Calu3 (cell line): ENCODE measurements around the gene PKD2L1. TPM values are rescaled to one million over a fixed set of nuclear protein-coding genes. Genes with fewer than 3 reads are reported as not detected.

Source experiments
- BruUV-seq: library from RNA; stranded (reverse); fragments of 400-500 nt; replicated peaks from 2 replicates; lab custom pipeline; 2021; lab: Mats Ljungman, UMichigan
- CTCF ChIA-PET: fragments of 300-600 bp; sonication (Branson Sonifier 250); formaldehyde crosslinking; loops from one replicate; lab custom pipeline; 2022; ENCODE audit warnings: antibody characterized with exemption; lab: Charles Lee
- DNase-seq: peaks from one replicate; pipeline ENCODE4 v3.0.0; 2022
- H3K27ac Mint-ChIP-seq: one replicate; pipeline ENCODE4 v1.8.0; 2022; ENCODE audit warnings: mixed read lengths; ENCODE audit not compliant: unreplicated experiment
- H3K27me3 Mint-ChIP-seq: one replicate; pipeline ENCODE4 v1.8.0; 2022; ENCODE audit warnings: mixed read lengths; ENCODE audit not compliant: unreplicated experiment
- H3K36me3 Mint-ChIP-seq: one replicate; pipeline ENCODE4 v1.8.0; 2022; ENCODE audit warnings: mild to moderate bottlenecking, moderate library complexity, mixed read lengths; ENCODE audit not compliant: insufficient read depth, unreplicated experiment
- H3K4me1 Mint-ChIP-seq: one replicate; pipeline ENCODE4 v1.8.0; 2022; ENCODE audit warnings: mild to moderate bottlenecking, low read depth, mixed read lengths; ENCODE audit not compliant: unreplicated experiment
- H3K4me3 Mint-ChIP-seq: one replicate; pipeline ENCODE4 v1.8.0; 2022; ENCODE audit warnings: mild to moderate bottlenecking, low read depth, moderate library complexity, mixed read lengths; ENCODE audit not compliant: unreplicated experiment
- H3K9me3 Mint-ChIP-seq: one replicate; pipeline ENCODE4 v1.8.0; 2022; ENCODE audit warnings: low read depth, mixed read lengths; ENCODE audit not compliant: unreplicated experiment
- CTCF ChIP-seq: fragments of 200-600 bp; IDR thresholded peaks from one replicate; pipeline ENCODE4 v1.8.0; 2022; ENCODE audit warnings: antibody characterized with exemption; ENCODE audit not compliant: unreplicated experiment
- intact Hi-C: fragments of 100-400 bp; cut with micrococcal nuclease; formaldehyde crosslinking; loops from one replicate; pipeline ENCODE4 v1.10.0; 2022; ENCODE audit not compliant: unreplicated experiment
- total RNA-seq: library from RNA; stranded (reverse); gene quantifications from 2 replicates; pipeline ENCODE4 v1.2.3, GENCODE V29; 2022

Gene PKD2L1
- total RNA-seq, 1 experiment from 2014 or later = not detected

GRCh38 chr10:100362570-100363496, 32.8 kb upstream of the PKD2L1 start:
- Mint-ChIP-seq H3K4me3 (peak overlapping the region; percentile 40), H3K27me3 (no peaks in the 10 kb centered on the region), H3K27ac (peak overlapping the region; percentile 30), H3K4me1 (peaks cover 60% of the 10 kb centered on the region), H3K36me3 (peaks cover 61% of the 10 kb centered on the region), H3K9me3 (no peaks in the 10 kb centered on the region)
- CTCF ChIA-PET = interaction anchor here (0.6 to 1.5 kb wide), 2 partner anchors 10 to 20 kb away, joined by 3 read pairs; no protein-coding TSS in a partner anchor
- BruUV-seq = no TSS peak
- intact Hi-C loops = no loop called here
- DNase-seq = no peak
- TF ChIP-seq CTCF = no peak

- Mint-ChIP-seq H3K27ac (no peak overlapping the region), H3K27me3 (no peaks in the 10 kb centered on the region), H3K4me3 (no peak overlapping the region), H3K4me1 (peaks cover 56% of the 10 kb centered on the region), H3K9me3 (no peaks in the 10 kb centered on the region), H3K36me3 (peaks cover 79% of the 10 kb centered on the region)
- DNase-seq = no peak
- no peak for TF ChIP-seq CTCF
- no TSS peak for BruUV-seq
- intact Hi-C loops = no loop called here
- CTCF ChIA-PET = no interaction called here
These were observed 30.2 kb upstream of the PKD2L1 start for GRCh38 chr10:100360234-100360633.

GRCh38 chr10:100359529-100360150, 29.6 kb upstream of the PKD2L1 start:
- CTCF ChIA-PET = no interaction called here
- intact Hi-C loops = no loop called here

GRCh38 chr10:100359030-100359432, 29.0 kb upstream of the PKD2L1 start:
- no peak for TF ChIP-seq CTCF
- H3K27me3 Mint-ChIP-seq = no peaks in the 10 kb centered on the region
- CTCF ChIA-PET = no interaction called here
- H3K27ac Mint-ChIP-seq = peak overlapping the region; percentile 22
- intact Hi-C loops = no loop called here
- peaks cover 52% of the 10 kb centered on the region for H3K4me1 Mint-ChIP-seq
- no peak overlapping the region for H3K4me3 Mint-ChIP-seq
- no peaks in the 10 kb centered on the region for H3K9me3 Mint-ChIP-seq
- H3K36me3 Mint-ChIP-seq = peaks cover 78% of the 10 kb centered on the region
- no peak for DNase-seq
- BruUV-seq = no TSS peak

More at GRCh38 chr10:100359529-100360150, 29.6 kb upstream of the PKD2L1 start:
- Mint-ChIP-seq H3K36me3 (peaks cover 78% of the 10 kb centered on the region), H3K9me3 (no peaks in the 10 kb centered on the region), H3K27ac (peak overlapping the region; percentile 22), H3K27me3 (no peaks in the 10 kb centered on the region), H3K4me3 (no peak overlapping the region), H3K4me1 (peaks cover 58% of the 10 kb centered on the region)
- no peak for TF ChIP-seq CTCF
- no TSS peak for BruUV-seq
- no peak for DNase-seq
